SKM-1 treated with dmso at 0.1 percent for 144 hours (cell line): ENCODE data around the gene IGFN1.

Experiments
- DNase-seq: peaks from one replicate; lab custom pipeline; 2025; ENCODE audit not compliant: unreplicated experiment; lab: John Stamatoyannopoulos, UW

The IGFN1 gene

DNA sequence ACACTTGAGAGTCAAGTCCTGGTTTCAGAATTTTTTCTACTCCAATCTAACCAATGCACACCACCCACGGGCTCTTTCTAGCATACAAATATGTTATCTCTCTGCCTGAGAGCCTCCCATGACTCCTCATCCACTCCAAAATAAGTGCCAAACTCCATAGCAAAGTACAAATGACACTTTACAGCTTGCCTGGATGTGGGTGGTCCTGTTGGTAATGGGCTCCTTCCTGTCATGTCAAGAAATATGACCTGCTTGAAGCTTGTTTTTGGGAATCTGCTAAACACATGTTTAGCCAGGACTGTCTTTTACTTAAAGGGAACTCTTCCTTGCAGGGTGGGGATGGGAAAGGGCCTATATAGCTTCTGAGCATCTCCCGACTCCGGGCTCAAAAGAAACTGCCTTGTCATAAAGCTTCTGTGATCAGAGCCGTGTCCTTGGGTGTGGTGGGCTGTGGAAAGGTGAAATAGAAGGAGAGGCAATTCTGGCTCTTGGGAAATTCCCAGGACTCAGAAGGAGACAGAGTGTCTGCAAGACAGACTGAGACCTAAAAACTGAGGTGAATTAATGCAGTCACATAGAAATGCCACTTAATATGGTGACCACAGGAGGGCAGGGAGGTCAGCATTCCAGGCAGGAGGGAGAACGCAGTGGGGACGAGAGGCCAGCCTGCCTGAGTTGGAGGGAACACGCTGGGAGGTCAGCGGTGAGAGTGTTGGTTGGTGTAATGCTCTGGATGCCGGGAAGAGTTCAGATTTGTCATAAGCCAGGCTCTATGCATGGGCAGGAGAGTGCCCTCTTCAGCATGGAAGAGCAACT is 6.1 kb upstream of the IGFN1 start:
- DNase-seq: peak; percentile 33

- DNase-seq: no peak
These were observed 5.5 kb upstream of the IGFN1 start for GRCh38 chr1:201185123-201185453.

DNA sequence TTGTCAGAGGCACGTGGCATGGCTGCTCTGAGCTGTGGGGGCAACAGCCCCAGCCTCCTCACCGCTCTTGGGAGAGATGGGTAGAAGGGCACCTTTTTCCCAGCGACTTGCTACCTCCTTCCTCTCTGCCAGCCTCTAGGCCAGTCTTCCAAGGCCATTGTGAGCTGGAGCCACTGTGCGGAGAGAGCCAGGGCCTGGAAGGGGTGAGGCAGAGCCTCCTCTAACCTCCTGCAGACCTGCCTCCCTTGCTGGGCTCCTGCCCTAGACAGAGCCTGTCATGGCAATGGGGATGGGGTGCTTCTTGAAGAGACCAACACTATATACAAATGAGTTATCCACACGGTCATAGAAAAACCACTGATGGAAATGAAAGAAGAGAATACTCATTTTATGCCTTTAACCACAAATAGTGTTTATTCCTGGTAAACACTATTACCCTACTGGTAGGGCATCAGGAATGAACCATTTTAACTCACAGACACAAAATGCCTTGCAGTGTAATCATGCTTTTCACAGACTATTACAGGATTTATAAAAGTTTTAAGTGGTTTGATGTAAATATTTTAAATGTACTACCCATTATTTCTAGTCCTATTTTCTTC is 5.0 kb upstream of the IGFN1 start:
- DNase-seq: no peak

DNA sequence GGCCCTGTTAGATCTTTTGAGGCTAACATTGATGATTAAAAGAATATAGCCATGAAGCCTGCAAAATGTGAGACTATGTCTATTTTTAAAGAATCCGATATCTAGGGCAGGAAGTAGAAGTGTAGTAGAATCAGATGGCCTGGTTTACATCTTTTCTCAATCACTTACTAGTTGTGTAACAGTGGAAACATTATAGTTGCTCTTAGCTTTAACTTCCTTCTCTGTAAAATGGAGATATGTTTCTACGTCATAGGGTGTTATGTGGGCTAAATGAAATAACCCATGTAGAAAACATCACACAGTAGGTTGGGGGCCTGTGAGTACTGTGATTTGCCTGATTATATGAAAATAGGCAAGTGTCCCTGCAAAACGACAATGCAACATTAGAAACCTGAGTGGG is 4.4 kb upstream of the IGFN1 start:
- DNase-seq: peak; percentile 80

DNA sequence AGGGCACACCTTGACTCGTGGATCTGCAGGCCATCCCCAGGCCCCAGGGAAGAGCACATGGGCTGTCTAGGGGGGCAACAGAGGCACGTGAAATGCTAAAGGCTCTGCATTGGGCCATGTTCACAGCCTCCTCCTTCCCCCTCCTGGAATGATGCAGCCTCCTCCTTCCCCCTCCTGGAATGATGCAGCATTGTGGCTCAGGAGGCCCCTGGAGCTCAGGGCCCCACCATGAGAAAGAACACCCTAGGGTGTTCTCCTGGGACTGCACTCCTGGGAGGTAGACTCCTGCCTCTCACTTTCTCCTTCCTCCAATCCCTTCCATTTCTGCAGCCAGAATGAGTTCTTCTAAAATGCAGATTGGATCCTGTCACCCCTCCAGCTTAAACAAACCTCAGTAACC is 1.5 kb upstream of the IGFN1 start:
- no peak for DNase-seq

DNA sequence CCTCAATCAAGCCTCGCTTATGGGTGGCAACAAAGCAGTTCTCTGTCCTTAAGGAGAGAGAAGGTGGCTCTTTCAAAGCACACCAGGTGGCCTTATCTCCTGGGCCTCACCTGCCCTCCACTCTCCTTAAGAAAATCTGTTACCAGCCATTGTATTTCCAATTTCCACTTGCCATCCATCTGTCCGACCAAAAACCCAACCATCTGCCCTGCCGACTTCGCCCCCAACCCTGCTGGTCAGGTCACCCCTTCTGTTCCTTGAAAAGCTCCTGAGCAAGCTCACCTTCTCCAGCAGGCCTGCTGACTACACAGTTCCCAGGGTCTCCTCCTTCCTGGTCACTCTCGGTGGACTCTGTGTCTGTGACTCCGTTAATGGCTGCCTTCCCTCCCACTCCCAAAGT is 619 bp upstream of the IGFN1 start:
- no peak for DNase-seq

DNA sequence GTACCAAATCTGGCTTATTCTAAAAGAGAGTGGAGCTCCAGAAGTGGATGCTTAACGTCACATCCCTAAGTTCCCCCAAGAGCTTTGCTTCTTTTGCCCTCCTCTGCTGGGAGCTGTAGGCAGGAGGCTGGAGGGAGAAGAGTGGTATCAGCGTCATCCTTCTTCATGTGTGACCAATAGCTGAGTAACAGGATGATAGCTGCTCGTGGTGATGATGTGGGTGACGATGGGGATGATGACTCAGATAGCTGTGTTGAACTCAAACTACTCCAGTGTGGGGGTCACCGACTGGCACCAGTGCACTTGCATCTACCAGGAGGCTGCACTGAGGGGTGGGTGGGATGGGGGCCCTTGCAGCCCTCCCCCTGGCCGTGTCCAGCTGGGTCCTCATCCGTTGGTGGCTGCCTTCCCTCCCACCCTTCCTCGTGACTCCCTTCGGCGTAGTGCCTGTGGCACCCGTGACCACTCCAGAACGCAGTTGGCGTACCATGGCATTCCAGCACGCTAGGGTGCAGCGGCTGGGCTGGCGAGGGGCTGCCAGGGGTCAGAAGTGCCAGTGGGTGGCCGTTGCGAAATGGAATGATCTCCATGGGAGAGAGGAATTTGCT is 1.1 kb downstream of the IGFN1 start:
- DNase-seq: no peak

GRCh38 chr1:201192261-201192788 is 1.7 kb downstream of the IGFN1 start:
- no peak for DNase-seq

GRCh38 chr1:201194046-201194445 is 3.4 kb downstream of the IGFN1 start:
- no peak for DNase-seq

DNA sequence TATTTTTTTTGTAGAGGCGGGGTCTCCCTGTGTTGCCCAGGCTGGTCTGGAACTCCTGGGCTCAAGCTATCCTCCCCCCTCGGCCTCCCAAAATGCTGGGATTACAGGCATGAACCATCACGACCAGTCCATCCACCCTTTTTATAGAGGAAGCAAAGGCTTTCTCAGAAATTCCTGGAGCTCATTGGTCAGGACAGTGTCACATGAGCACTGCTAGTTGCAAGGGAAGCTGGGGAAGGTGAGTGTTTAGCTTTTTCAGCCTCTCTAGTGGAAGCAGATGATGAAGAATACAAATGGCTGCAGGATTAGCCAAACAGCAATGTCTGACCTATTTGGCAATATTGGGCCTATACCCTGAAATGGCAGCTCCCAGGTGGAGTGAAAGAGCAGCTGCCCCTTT is 8.0 kb downstream of the IGFN1 start:
- DNase-seq: no peak

- DNase-seq: no peak
These were observed 14.4 kb downstream of the IGFN1 start for GRCh38 chr1:201205036-201205435.

- DNase-seq: no peak
These were observed 15.6 kb downstream of the IGFN1 start for GRCh38 chr1:201206176-201206575.

DNA sequence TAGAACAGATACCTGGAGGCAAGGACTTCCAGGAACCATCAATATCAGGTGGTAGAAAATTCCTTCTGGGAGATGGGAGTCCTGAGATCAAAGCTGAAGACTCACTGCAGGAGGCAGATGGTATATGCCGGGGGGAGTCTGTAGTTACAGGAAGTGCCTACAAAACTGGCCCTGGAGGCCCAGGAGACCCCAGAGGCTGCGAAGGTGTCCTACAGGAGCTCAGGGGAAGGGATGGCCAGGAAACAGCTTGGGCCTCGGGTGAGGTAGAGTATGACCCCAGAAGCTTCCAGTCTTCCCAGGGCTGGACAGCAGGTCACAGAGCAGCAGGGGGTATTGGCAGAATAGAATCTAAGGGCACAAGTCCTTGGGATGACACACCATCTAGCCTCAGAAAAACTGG is 16.4 kb downstream of the IGFN1 start:
- DNase-seq: no peak

DNA sequence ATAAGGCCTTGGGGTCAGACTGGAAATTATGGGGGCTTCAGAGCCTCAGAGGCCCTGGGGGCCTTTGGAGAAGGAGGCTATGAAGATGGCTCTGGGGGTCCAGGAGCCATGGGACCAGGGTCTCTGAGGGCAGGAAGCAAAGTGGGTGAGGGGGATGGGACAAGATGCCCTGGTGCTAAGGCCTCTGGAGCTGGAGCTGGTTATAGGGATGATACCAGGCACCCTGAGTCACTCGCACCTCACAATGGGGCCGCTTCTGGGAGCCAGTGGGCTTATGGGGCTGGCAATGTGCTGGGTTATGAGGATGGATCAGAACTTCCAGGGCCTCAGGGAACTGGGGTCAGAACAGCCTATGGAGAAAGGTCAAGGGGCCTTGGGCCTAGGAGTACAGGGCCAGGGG is 17.6 kb downstream of the IGFN1 start:
- no peak for DNase-seq

GRCh38 chr1:201212056-201212455 is 21.4 kb downstream of the IGFN1 start:
- no peak for DNase-seq

DNA sequence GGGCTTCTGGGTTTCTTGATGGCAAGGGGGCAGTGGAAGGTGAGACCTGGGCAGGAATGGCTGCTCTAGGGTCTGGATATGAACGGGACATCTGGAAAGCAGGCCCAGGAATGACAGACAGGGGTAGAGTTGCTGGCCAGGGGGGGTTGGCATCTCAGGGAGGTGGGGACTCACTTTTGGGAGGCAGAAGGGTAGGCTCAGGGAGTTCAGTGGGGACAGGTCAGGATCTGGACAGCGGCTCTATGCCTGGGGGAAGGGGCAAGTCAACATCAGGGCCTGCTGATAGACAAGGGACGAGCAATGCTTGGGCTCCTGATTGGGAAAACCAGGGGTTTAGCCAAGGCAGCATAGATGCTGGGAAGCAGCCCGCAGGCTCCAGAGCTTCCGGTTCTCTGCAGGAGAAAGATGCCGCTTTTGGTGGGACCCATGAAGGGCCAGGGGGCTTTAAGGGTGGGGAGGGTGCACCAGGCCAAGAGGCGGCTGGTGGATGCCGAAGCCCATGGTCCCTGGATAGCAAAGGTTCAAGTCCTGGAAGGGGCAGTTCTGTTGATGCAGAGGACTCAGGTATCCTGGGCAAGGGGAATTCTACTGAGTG is 21.9 kb downstream of the IGFN1 start:
- DNase-seq: no peak

- DNase-seq: no peak
These were observed 22.6 kb downstream of the IGFN1 start for GRCh38 chr1:201213106-201213770.

GRCh38 chr1:201213926-201214325 is 23.3 kb downstream of the IGFN1 start:
- no peak for DNase-seq

GRCh38 chr1:201214461-201214860 is 23.8 kb downstream of the IGFN1 start:
- DNase-seq: no peak

GRCh38 chr1:201214886-201215285 is 24.3 kb downstream of the IGFN1 start:
- no peak for DNase-seq
